ENCODE data around the gene RALGPS1. TPM values are rescaled to one million over a fixed set of nuclear protein-coding genes. Genes with fewer than 3 reads are reported as not detected.

Gene RALGPS1
- total and polyA plus RNA-seq, 2 of the 13 experiments (the other 11 are each of a cell fraction or from before 2014, with no cell fraction given) = 3.7 to 6.5 TPM

- peak; percentile 27; the same call in 1 of the 2 replicates for TF ChIP-seq UBTF (CRISPR knock-in tag; IDR thresholded peaks at IDR 0.05)
- TF ChIP-seq SNAI1 (CRISPR knock-in tag; IDR thresholded peaks at IDR 0.05; ENCODE audit: borderline replicate concordance) = no peak
- no peak for TF ChIP-seq DR1 (CRISPR knock-in tag; IDR thresholded peaks at IDR 0.05)
- TF ChIP-seq PBX3 (CRISPR knock-in tag; IDR thresholded peaks at IDR 0.05; ENCODE audit: borderline replicate concordance) = no peak
- TF ChIP-seq ATF1 (CRISPR knock-in tag; IDR thresholded peaks at IDR 0.05) = no peak
- TF ChIP-seq ZNF773 (CRISPR knock-in tag; IDR thresholded peaks at IDR 0.05; ENCODE audit: borderline replicate concordance) = no peak
- no peak for TF ChIP-seq SMARCE1 (IDR thresholded peaks at IDR 0.05; ENCODE audit: borderline replicate concordance)
- 0 out of 2 replicates have a peak, but pooled peaks have one; percentile 26 for TF ChIP-seq POGK (CRISPR knock-in tag; conservative IDR thresholded peaks at IDR 0.05)
- TF ChIP-seq ZSCAN12 (CRISPR knock-in tag; IDR thresholded peaks at IDR 0.05) = no peak
- TF ChIP-seq ZBTB26 (CRISPR knock-in tag; IDR thresholded peaks at IDR 0.05; ENCODE audit: borderline replicate concordance) = no peak; the same call in 1 of the 2 replicates
- TF ChIP-seq, protein P1, sequence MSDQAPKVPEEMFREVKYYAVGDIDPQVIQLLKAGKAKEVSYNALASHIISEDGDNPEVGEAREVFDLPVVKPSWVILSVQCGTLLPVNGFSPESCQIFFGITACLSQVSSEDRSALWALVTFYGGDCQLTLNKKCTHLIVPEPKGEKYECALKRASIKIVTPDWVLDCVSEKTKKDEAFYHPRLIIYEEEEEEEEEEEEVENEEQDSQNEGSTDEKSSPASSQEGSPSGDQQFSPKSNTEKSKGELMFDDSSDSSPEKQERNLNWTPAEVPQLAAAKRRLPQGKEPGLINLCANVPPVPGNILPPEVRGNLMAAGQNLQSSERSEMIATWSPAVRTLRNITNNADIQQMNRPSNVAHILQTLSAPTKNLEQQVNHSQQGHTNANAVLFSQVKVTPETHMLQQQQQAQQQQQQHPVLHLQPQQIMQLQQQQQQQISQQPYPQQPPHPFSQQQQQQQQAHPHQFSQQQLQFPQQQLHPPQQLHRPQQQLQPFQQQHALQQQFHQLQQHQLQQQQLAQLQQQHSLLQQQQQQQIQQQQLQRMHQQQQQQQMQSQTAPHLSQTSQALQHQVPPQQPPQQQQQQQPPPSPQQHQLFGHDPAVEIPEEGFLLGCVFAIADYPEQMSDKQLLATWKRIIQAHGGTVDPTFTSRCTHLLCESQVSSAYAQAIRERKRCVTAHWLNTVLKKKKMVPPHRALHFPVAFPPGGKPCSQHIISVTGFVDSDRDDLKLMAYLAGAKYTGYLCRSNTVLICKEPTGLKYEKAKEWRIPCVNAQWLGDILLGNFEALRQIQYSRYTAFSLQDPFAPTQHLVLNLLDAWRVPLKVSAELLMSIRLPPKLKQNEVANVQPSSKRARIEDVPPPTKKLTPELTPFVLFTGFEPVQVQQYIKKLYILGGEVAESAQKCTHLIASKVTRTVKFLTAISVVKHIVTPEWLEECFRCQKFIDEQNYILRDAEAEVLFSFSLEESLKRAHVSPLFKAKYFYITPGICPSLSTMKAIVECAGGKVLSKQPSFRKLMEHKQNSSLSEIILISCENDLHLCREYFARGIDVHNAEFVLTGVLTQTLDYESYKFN (CRISPR knock-in tag; conservative IDR thresholded peaks at IDR 0.05) = no peak
- no peak for TF ChIP-seq MTF2 (CRISPR knock-in tag; IDR thresholded peaks at IDR 0.05; ENCODE audit: borderline replicate concordance)
- TF ChIP-seq, protein P2, sequence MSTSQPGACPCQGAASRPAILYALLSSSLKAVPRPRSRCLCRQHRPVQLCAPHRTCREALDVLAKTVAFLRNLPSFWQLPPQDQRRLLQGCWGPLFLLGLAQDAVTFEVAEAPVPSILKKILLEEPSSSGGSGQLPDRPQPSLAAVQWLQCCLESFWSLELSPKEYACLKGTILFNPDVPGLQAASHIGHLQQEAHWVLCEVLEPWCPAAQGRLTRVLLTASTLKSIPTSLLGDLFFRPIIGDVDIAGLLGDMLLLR (CRISPR knock-in tag; IDR thresholded peaks at IDR 0.05) = no peak
- TF ChIP-seq PHF20 (CRISPR knock-in tag; IDR thresholded peaks at IDR 0.05) = peak; percentile 48
- no peak; the same call in 1 of the 2 replicates for TF ChIP-seq SIN3A (IDR thresholded peaks at IDR 0.05; ENCODE audit: borderline replicate concordance, low read depth, low read length)
- no peak for TF ChIP-seq RCOR2 (CRISPR knock-in tag; IDR thresholded peaks at IDR 0.05)
- no peak for TF ChIP-seq ZNF292 (CRISPR knock-in tag; IDR thresholded peaks at IDR 0.05; ENCODE audit: borderline replicate concordance, low read depth)
These were observed 310.5 kb downstream of the RALGPS1 start (continued) for GRCh38 chr9:127224883-127225739.

All from HepG2 (cell line).